Osteoblast (primary cell): ENCODE data around the gene PTOV1. TPM values are rescaled to one million over a fixed set of nuclear protein-coding genes. Genes with fewer than 3 reads are reported as not detected.
A peak's percentile ranks its signal among the peaks of the same experiment; 100 is the strongest.

Experiments
- DNase-seq: peaks from one replicate; pipeline ENCODE4 v3.0.0; 2011; ENCODE audit warnings: low spot score, mixed read lengths; ENCODE audit not compliant: insufficient read length; ENCODE audit errors: missing footprints
- H2AFZ ChIP-seq: 2 replicates; pipeline ENCODE4 v1.6.0; 2011; ENCODE audit warnings: mild to moderate bottlenecking, low read length
- H3K27ac ChIP-seq: 2 replicates; pipeline ENCODE4 v1.5.1; 2011; ENCODE audit warnings: mild to moderate bottlenecking, low read depth, low read length, moderate library complexity
- H3K27me3 ChIP-seq: 2 replicates; pipeline ENCODE4 v1.6.0; 2012; ENCODE audit warnings: mild to moderate bottlenecking, control low read depth, inconsistent platforms, low read length, moderate library complexity; ENCODE audit not compliant: insufficient read depth
- H3K36me3 ChIP-seq: 2 replicates; pipeline ENCODE4 v1.5.1; 2011; ENCODE audit warnings: mild to moderate bottlenecking, low read length, control low read depth, moderate library complexity; ENCODE audit not compliant: insufficient read depth
- H3K4me1 ChIP-seq: 2 replicates; pipeline ENCODE4 v1.5.1; 2011; ENCODE audit warnings: mild to moderate bottlenecking, low read length, control low read depth, moderate library complexity; ENCODE audit not compliant: insufficient read depth
- H3K4me2 ChIP-seq: 2 replicates; pipeline ENCODE4 v1.6.0; 2011; ENCODE audit warnings: mild to moderate bottlenecking, low read length; ENCODE audit not compliant: insufficient read depth
- H3K4me3 ChIP-seq: fragments of 200-600 bp; sonication (generic); 3 replicates; pipeline ENCODE4 v1.5.1; 2012; ENCODE audit warnings: mild to moderate bottlenecking, low read length, inconsistent platforms; ENCODE audit not compliant: insufficient read depth
- H3K79me2 ChIP-seq: 2 replicates; pipeline ENCODE4 v1.6.0; 2012; ENCODE audit warnings: mild to moderate bottlenecking, low read length, control low read depth, inconsistent platforms; ENCODE audit not compliant: insufficient read depth
- H3K9me3 ChIP-seq: 2 replicates; pipeline ENCODE4 v1.5.1; 2011; ENCODE audit warnings: low read depth, low read length, control low read depth
- H4K20me1 ChIP-seq: 2 replicates; pipeline ENCODE4 v1.6.0; 2012; ENCODE audit warnings: mild to moderate bottlenecking, low read length, control low read depth; ENCODE audit not compliant: insufficient read depth
- CTCF ChIP-seq: IDR thresholded peaks from 2 replicates; pipeline ENCODE4 v1.5.1; 2011; ENCODE audit warnings: mild to moderate bottlenecking, low read depth, low read length, moderate library complexity; ENCODE audit errors: extremely low read depth
- total RNA-seq: library from RNA; depleted of rRNA; stranded (reverse); fragments of >200 nt; gene quantifications from 2 replicates; pipeline ENCODE4 v1.2.3, GENCODE V29; 2012

PTOV1 gene
- total RNA-seq, 1 donor, result 39.4 TPM

GRCh38 chr19:49843265-49843664 is 7.7 kb upstream of the PTOV1 start:
- no peak overlapping the region for H3K4me3 ChIP-seq
- no peak for TF ChIP-seq CTCF

GRCh38 chr19:49844138-49845095 is 6.5 kb upstream of the PTOV1 start:
- Histone ChIP-seq H3K9me3 (no peaks in the 10 kb centered on the region), H3K4me3 (no peak overlapping the region), H3K27me3 (no peaks in the 10 kb centered on the region), H3K79me2 (peaks cover under 1% of the 10 kb centered on the region), H3K36me3 (peaks cover 14% of the 10 kb centered on the region), H2AFZ (no peak overlapping the region), H4K20me1 (peaks cover 6% of the 10 kb centered on the region), H3K27ac (no peak overlapping the region), H3K4me2 (no peak overlapping the region), H3K4me1 (peaks cover 13% of the 10 kb centered on the region)
- no peak for DNase-seq
- no peak for TF ChIP-seq CTCF

More at GRCh38 chr19:49843265-49843664, 7.7 kb upstream of the PTOV1 start:
- DNase-seq, result no peak
- Histone ChIP-seq H3K79me2 (no peaks in the 10 kb centered on the region), H2AFZ (no peak overlapping the region), H3K4me1 (peaks cover 6% of the 10 kb centered on the region), H3K27me3 (no peaks in the 10 kb centered on the region), H3K27ac (no peak overlapping the region), H4K20me1 (peaks cover 6% of the 10 kb centered on the region), H3K4me2 (no peak overlapping the region), H3K9me3 (no peaks in the 10 kb centered on the region), H3K36me3 (peaks cover 26% of the 10 kb centered on the region)

GRCh38 chr19:49845414-49845813 is 5.5 kb upstream of the PTOV1 start:
- Histone ChIP-seq H3K27me3 (no peaks in the 10 kb centered on the region), H3K4me1 (peaks cover 18% of the 10 kb centered on the region), H2AFZ (no peak overlapping the region), H3K4me2 (no peak overlapping the region), H3K36me3 (peaks cover 8% of the 10 kb centered on the region), H3K4me3 (no peak overlapping the region), H4K20me1 (peaks cover 11% of the 10 kb centered on the region), H3K79me2 (peaks cover 9% of the 10 kb centered on the region), H3K9me3 (no peaks in the 10 kb centered on the region), H3K27ac (no peak overlapping the region)
- DNase-seq, result peak; percentile 90
- TF ChIP-seq CTCF, result no peak

- Histone ChIP-seq H3K4me2 (no peak overlapping the region), H3K27me3 (no peaks in the 10 kb centered on the region), H3K4me1 (peaks cover 18% of the 10 kb centered on the region), H3K9me3 (no peaks in the 10 kb centered on the region), H4K20me1 (peaks cover 11% of the 10 kb centered on the region), H3K4me3 (no peak overlapping the region), H2AFZ (no peak overlapping the region), H3K27ac (no peak overlapping the region), H3K36me3 (no peaks in the 10 kb centered on the region), H3K79me2 (peaks cover 9% of the 10 kb centered on the region)
- no peak for TF ChIP-seq CTCF
- DNase-seq, result no peak
Measured at GRCh38 chr19:49846408-49846807, 4.6 kb upstream of the PTOV1 start.
